ENCODE data around the gene CNTFR.
"Not testable (repeated sequence)": the region's sequence is repeated elsewhere in the genome, so short reads cannot be mapped to it uniquely, and the experiment has no call there.

The CNTFR gene

DNA sequence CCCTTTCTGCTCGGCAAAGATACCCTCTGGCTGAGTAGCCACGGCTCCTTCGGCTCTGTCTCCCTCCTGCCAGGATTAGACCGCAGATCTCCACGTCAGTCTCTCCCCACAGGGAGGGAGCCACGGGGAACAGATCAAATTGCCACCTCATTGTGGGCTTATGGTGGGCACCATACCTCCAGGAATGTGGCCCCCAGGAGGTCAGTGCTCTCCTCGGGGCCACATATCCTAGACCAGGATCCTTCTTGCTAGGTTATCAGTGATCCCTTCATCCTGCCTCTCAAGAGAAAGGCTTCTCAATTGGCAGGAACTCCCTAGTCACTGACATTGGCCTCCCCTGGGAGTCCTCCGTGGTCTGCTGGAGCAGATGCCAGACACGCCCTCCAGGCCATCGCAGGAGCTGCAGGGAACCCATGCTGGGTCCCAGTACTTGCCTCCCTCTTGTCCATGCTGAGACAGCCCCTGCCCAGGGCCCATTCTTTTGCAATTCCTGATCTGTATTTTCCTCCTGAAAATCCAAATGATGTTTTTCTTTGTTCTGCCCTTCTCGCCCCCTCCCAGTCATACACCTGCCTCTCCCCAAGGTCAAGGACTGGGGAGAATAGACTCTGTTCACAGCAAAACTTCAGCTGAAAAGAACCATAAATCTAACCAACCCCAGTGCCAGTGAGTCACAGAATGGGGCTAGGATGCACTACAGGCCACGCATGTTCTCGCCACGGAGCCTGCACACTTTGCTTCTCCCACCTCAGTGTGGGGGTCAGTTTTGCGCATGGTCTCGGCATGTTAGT, 35.1 kb downstream of the CNTFR start:
- DNase-seq (ENCODE audit: low read depth) = no peak

DNA sequence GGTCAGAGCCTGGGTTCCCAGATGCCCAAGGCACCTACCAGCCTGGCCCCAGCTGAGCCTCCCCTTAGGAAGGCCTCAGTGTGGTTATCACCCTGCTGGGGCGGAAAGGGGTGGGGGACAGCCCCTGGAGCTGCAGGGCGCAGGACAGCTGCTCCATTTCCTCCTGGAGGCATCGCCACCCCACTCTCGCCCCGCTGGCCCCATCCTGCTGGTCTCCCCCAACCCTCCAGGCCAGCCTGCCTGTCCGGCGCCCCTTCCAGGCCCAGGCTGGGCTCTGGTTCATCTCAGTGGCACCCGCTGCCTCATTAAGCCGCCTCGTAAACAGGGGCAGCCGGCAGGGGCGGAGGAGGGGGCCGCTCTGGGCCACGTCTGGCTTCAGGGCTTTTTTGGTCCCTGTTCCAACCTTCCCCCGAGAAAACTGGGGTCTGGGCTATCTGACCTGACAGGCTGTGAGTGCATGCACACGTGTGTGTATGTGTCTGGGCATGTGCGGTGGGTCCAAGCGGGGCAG, 36.0 kb downstream of the CNTFR start:
- DNase-seq (ENCODE audit: low read depth) = no peak

DNA sequence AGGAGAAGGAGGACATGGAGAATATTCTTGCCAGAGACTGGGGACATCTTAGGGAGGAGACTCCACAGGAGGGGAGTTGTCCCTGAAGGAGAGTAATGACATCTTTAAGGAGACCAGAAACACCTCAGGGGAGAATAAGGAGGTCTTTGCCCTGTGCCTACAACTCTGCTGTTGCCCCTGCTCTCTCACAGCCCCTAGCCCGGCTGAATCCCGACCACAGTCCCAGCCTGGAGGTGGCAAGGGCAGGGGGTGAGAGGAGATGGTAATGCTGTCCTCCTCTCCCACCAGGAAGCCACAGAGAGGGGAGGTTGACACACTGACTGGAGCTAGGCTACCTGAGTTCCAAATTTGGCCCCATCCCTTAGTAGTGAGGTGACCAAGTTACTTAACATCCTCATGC, 36.5 kb downstream of the CNTFR start:
- no peak for DNase-seq (ENCODE audit: low read depth)

DNA sequence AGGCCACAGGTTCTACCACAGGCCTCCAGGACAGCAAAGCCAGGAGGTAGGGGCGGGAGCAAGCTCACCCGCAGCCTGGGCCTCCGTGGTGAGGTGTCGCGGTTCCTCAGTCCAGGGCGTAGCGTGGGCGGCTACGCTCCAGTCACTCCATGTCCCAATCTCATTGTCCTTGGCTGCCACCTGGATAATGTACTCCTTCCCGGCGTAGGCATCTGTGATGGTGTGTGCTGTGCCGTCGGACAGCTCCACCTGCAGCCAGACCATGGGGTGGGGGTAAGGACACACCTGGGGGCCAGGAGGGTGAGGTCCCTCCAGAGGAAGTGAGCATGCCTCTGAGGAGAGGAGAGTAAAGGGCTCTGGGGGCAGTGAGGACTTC, 36.9 kb downstream of the CNTFR start:
- no peak for DNase-seq (ENCODE audit: low read depth)

DNA sequence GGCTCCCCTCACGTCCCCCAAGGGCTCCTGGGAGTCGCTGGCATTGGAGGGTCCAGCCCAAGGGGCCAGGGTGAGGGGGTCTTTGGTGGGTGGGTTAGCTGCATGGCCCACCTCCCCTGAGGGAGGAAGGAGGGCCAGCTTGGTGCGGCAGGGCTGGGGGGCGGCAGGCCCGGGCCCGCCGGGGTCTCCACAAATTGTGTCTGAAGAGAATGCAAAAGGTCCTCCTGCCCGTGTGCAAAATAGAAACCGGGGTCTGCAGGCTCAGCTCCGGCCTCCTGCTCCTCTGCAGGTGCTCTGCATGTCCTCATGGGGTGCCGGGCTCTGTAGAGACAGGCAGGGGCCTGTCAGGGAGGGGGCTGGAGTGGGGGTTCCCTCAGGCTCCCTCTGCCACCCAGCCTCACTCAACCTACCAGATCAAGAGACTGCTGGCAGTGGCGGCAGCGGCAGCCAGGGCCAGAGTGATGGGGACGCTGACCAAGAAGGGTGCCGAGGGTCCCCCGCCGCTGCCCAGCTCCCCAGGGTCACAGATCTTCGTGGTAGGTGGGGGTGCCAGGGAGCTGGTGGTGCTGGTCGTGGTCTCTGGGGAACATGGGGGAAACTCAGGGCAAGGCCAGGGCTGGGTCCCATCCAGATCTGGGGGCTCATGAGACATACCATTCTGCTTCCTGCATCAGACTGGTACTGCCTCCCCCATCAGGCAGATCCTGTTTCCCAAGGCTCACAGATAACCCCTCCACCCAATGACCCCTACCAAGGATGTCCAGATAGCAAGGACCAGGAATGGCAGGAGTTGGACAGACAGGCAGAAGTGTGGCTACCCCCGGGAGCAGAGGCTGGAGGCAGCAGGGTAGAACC, 37.5 kb downstream of the CNTFR start:
- DNase-seq (ENCODE audit: low read depth) = no peak

DNA sequence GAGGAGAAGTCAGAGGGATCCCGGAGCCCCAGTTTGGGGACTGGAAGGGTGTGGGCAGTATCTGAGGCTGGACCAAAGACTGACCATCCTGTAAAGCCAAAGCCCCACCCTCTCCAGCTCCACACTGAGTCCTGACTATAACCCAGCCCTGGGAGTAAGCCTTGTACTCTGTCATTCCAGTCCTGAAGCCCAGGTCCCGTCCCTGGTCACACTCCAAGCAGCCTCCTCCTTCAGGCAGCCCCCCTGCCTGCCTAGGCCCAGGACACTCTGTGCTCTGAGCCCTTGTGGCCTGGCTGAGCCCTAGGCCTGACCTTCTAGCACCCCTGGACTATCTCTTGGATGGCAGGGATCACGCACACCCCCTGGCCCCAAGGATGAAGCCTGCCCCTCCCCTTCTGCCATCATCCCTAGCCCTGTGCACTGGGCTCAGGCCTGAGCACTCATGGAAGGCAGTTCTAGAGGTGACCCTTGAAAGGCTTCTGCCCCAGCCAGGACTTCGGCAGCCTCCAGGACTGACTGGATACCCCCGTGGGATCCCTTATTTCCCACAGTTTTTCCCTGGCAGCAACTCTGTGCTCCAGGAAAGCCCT, 38.7 kb downstream of the CNTFR start:
- no peak for DNase-seq (ENCODE audit: low read depth)

DNA sequence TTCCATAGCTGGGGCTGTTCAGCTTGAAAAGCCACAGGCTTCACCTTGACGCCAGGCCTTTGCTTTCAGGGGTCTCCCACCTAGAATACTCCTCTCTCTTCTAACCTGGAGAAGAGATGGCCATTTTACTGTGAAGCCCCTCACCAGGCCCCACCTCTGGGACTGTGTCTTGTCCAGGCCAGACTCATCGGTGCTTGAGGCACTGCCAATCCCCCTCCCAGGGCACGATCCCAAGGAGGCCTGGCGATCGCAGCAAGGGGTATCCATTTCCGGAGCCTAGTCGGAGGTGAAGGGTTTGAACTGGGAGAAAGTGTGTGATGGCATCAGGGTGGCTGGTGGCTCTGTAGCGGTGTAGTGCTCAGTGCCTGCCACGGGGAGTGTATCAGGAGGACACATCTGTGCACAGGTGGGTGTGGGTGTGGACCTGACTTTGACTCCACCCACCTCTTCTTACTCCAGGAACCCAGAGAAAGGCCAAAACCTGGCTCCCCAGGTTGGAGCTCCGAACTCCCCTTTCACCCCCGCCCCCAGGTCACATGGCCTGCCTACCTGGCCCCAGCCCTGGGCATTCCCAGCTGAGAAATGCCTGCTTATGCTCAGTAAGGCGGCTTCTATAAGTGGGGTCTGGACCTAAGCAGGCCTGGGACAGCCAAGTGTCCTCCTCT, 39.4 kb downstream of the CNTFR start:
- no peak for DNase-seq (ENCODE audit: low read depth)

DNA sequence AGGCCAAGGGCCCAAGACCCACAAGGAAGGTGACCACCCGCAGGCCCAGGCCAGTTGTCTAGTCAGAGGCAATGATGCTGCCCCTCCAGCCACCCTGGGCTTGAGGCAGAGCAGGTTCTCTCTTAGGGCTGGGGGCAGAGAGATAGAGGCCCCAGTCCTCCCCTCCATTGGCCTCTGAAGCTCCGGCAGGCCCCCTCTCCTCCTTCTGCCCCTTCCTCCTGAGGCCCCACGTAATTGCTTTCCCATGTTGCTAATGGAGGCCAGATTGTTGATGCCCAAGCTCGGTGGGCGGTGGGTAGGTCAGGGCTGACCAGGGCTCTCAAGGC, 40.2 kb downstream of the CNTFR start:
- no peak for DNase-seq (ENCODE audit: low read depth)

DNA sequence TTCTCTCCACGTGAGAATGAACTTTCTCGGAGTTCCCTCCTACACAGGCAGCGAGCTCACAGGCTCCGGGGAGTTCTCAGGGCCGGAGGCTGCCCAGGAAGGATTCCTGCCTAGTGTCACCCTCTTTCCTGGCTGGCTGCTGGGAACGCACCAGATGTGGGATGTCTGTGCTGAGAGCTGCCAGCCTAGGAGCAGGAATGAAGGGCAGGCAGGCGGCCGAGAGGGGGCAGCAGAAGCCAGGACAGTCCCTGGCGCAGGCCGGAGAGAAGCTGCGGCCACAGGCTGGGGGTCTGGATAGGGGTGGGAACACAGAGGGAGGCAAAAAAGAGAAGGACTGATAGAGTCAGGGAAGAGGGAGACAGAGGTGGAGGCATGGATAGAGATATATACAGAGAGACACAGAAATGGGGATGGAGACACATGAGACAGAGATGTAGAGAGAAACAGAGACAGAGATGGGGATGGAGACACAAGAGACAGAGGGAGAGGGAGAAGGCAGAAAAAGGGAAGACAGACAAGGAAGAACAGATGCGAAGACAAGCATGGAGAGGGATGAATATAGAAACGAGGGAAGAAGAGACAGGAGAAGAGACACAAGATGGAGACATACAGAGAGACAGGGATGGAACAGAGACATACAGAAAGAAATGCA, 41.4 kb downstream of the CNTFR start:
- peak; percentile 62 for DNase-seq (ENCODE audit: low read depth)

DNA sequence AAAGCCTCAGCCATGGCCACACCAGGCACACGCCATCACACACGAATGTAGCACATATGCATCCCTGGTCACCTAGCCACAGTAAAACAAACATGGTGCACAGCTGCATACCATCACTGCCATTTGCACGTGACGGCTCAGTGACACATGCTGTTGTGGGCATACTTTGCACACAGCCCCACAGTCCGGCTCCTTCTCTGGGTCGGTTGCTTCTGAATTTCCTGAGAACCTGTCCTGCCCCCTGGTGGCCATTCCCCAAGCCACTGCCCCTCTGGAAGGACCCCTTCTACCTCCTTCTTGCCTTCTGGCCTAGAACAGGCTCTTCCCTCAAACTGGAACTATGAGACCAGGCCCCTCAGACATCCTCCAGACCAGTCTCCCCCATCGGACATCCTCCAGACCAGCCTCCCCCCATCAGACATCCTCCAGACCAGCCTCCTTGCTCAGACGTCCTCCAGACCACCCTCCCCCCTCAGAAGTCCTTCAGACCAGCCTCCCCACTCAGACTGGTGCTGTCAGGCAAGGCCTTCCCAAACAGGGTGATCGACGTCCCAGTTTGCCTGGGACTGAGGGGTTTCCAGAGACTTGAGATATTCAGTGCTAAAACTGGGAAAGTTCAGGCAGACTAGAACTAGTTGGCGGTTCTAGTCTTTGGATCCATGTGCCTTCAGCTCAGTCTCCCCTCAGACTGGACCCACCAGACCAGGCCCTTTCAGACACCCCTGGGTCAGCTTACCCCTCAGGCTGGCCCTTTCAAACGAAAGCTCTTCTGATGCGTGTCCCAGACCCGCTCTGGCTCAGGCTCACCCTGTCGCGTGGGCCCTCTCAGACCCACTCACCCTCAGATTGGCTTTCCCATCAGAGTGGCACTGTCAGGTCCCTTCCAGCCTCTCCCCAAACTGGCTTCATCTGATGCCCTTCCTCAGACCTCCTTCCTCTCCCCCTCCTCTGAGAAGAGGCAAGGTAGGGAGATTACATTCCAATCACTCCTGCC, 42.4 kb downstream of the CNTFR start:
- DNase-seq (ENCODE audit: low read depth) = peak; percentile 34

DNA sequence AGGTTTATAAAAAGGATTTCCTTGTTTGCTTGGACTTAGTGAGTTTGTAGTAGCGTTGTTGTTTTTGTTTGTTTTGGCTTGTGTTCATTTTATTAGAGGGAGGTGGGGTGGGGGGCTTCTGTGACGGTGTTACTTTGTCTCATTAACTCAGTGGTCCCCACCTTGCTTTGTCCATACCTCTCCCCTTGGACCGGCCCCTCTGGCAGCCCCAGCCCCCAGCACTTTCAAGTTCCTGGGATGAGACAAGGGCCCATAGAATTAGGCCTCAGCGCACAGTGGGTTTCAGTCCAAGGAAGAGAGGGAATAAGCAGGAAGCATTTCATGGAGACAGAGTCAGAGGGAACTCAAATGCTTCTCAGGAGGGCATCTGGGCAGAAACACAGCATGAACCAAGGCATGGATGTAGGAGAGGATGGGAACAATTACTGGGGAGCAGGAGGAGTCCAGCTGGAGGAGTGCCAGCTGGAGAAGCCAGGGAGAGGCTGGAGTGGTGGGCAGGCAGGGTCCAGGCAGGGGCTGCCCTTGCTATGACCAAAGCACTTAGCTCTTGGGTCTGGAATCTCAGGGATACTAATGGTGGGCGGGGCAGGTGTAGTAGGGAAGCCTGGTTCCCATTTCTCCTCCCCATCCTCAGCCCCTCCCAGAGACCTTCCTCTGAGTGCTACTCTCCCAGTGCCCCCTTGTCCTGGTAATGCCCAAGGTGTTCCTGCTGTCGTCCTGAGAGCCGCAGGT, 43.3 kb downstream of the CNTFR start:
- DNase-seq (ENCODE audit: low read depth) = no peak

DNA sequence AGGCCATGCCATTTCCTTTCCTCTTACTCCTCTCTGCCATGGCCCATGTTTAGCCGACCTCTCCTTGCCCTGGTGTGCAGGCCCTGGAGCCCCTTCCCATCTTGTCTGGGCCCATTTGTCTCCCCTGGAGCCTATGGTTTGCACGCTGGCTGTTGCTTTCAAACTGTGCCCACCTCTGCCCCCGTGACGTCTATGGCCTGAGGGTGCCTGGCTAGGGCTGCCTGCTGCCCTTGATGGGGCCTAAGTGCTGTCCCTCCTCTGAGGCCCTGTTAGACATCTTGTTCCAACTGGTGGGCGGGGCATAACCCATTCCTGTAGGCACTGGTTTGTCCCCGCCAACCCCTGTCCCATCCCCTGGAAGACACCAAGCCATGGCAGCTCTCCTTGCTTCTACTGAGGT, 44.0 kb downstream of the CNTFR start:
- no peak for DNase-seq (ENCODE audit: low read depth)

DNA sequence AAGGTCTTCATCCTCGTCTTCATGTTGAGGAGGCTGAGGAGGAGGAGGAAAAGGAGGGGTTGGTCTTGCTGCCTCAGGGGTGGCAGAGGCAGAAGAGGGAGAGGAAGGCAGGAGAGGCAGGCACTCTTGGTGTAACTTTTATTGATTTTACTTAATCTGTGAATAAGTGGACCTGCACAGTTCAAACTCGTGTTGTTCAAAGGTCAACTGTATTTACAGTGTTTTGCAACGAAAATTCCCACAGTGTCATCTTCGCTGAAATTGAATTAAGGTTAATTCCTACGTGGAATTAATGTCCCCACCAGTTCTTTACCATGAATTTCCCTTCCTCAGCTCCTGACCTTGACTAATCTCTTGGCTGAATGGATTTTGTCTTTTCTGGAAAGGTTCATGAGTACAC, 45.5 kb downstream of the CNTFR start:
- DNase-seq (ENCODE audit: low read depth) = no peak

DNA sequence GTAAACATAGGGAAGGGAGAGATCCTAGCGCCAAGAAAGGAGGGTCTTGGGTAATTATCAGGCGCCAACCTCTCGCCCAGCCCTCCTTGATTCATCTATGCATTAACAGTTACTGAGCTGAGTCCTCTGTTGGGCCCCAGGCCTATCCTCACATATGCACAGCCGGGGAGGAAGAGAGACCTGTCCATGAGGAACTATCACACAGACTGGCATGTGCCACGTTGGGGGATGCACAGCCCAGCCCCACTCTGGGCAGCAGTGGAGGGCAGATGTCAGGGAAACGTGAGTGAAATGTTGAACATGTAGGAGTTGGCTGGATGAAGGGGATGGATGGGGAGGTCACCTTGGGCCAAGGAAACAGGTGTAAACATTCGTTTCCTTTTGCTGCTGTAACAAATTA, 48.0 kb downstream of the CNTFR start:
- DNase-seq (ENCODE audit: low read depth) = no peak

DNA sequence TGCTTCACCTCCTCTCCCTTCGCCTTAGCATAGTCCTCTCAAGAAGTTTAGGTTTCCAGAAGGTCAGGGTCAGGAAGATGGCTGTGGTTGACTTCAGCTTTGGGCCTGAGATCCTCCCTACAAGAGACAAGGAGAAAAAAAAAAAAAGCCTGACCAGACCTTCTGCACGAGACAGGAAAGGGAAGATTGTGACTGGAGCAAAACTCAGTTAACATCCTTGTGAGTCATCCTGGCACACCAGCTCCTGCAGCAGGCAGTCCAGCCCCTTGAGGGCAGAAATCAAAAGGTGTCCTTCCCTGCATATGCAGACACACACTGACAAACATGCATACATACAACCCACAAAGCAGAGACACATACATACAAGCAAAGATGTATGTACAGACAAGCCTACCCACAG, 48.7 kb downstream of the CNTFR start:
- peak; percentile 10 for DNase-seq (ENCODE audit: low read depth)

DNA sequence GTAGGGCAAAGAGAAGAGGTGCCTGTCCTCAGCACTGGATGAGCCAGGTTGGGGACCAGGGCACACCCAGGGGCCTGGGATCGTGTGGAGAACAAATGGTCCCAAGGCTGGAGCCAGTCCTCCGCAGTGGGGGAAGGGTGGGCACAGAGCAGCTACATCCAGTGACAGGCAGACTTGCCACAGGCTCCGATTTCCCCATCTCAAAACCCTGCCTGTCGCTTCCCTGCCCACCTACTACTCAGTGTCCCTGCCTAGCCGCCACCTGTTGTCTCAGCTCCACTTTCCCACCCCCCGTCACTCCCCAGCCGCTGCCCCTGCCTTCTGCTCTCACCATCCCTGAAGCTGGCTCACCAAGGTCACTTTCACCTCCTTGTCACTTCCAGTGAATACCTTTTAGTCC, 52.8 kb downstream of the CNTFR start:
- DNase-seq (ENCODE audit: low read depth) = no peak

DNA sequence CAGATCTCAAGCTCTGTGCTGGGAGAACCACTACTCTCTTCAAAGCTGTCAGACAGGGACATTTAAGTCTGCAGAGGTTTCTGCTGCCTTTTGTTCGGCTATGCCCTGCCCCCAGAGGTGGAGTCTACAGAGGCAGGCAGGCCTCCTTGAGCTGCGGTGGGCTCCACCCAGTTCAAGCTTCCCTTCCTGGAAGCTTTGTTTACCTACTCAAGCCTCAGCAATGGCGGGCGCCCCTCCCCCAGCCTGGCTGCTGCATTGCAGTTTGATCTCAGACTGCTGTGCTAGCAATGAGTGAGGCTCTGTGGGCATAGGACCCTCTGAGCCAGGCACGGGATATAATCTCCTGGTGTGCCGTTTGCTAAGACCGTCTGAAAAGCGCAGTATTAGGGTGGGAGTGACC, 57.5 kb downstream of the CNTFR start:
- DNase-seq (ENCODE audit: low read depth) = not testable (repeated sequence)

DNA sequence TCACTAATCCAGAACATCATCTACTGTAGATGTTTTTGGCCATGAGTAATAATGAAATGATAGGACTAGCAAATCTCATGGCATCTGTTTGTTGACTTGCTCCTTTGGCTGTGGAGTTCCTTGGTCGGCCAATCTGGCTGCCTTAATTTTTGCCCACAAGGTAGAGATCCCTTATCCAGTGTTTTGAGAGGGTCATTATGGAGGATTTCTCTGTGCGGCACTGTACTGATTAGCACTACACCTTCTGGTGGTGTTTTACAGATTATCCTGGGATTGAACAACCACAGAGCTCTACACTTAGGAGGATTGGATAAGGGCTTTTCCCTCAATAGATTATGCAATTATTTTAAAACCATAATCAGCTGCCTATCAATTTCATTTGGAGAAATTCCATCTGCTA, 63.5 kb downstream of the CNTFR start:
- DNase-seq (ENCODE audit: low read depth) = no peak

DNA sequence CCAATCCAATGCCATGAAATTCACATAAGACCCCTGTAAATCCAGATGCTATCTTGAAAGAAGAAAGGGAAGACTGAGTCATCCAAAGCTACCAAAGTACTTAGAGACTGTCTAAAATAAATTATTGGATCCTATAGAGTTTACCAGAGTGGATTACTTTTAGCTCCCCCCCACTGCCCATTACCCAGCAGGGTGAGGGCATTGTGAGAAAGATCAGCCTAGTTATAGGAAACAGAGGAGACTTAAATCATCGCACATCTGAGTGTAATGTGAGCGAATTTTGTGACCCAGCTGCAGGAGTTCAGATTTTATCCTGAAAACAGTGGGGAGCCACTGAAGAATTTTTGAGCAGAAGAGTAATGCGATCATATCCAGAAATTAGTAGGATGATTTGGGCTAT, 65.2 kb downstream of the CNTFR start:
- no peak for DNase-seq (ENCODE audit: low read depth)

All from fibroblast of gingiva (primary cell).